Eye (tissue), 1 donor: ENCODE data around the gene ZNF543.
A peak's percentile ranks its signal among the peaks of the same experiment; 100 is the strongest.
"Not testable (repeated sequence)": the region's sequence is repeated elsewhere in the genome, so short reads cannot be mapped to it uniquely, and the experiment has no call there.

Experiments
- DNase-seq: peaks from one replicate; pipeline ENCODE4 v3.0.0-alpha.2; 2015

Gene ZNF543

DNA sequence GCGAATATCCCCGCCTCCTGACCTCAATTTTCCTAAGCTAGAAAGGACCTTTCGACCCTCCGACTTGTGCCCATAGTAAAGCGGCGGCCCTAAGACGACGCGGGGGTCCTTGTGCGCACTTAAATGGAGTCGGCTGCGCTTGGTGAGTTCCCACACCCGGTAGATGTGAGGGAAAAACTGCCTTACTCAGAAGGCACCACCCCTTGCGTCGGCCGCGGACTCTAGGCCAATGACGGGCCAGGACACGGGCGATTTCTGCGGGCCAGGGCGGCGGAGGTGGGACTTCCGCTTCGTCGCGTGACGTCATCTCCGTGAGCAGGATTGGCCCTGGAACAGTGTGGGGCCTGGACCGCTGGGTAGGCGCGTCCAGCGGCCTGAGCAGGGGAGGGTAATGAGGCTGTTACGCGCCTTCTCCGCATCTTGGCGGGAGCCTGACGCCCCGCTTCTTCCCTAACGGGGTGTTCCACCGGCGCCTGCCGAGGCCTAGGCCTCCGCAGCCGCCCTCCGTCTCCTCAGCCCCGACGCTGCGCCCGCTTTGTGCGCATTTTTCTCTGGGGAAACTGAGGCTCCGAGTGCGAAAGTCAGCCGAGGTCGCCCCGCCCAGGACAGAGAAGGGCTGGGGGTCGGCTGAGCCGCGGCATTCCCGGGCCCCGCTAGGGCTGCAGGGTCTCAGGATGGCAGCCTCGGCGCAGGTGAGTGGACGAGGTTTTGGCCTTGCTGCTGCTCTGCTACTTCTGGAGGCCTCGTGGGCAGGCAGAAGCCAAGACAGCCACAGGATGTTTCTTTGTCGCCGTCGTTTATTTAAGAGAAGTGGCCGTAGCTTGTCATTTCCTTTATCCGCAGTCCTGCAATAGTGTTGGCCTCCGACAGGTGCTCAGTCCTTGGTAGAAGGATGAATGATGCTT lies at the start of gene ZNF543:
Gene ZNF543, plus strand, starts transcription at position 293 of the 905 bp plus-strand sequence. Its CDS starts 382 bp downstream, at position 675.
- DNase-seq = peak; percentile 99

DNA sequence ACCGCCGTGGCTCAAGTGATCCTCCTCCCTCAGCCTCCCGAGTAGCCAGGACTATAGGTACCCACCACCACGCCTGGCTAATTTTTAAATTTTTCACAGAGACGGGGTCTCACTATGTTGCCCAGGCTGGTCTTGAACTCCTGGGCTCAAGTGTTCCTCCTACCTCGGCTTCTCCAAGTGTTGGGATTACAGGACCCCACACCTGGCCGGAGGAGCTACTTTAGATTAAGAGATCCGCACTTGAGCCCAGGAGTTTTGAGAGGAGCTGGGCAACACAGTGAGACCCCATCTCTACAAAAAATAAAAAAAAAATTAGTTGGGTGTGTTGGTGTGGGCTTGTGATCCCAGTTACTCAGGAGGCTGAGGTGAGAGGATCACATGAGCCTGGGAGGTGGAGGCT lies 49.0 kb upstream of the ZNF543 start:
- DNase-seq = no peak

DNA sequence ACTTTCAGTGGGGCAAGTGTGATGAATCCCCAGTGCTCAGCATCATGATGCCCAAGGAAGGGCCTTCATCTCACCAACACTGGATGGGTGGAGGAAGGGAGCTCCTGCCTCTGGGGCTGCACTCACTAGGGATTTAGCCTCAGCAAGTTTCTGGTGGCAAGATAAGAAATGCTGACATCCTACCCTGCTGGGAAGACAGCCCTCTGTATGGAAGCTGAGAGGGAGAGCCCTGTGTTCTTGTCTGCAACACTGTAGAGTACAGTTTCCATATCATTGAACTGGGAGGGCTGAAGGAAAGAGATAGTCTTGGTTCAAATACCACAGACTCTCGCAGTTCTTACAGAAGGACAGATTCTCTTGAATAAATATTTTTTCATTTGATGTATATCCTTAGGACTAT lies 47.3 kb upstream of the ZNF543 start:
- no peak for DNase-seq

DNA sequence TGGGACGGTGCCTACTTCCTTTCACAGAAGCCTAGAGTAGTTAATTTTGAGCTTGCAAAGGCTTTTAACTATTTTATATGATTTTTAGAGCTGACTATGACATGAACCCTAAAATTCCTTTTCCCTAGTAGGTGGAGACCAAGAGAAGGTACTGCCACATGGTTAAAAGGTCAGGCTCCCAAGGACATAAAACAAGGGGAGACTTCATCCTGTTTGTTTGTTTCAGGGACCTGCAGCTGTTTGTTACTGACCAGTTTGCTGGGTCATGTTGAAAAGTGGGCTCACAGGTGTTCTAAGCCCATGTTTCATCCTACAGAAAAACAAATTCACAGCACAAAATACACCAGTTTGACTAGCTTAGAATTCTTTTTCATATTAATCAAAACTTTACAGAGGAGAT lies 43.8 kb upstream of the ZNF543 start:
- DNase-seq = no peak

DNA sequence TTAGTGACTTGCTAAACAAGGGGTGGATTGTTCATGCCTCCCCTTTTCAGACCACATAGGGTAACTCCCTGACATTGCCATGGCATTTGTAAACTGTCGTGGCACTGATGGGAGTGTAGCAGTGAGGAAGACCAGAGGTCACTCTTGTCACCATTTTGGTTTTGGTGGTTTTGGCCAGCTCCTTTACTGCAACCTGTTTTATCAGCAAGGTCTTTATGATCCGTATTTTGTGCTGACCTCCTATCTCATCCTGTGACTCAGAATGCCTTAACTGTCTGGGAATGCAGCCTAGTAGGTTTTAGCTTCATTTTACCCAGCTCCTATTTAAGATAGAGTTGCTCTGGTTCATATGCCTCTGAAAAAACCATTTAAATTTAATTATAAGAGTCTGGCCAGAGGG lies 41.8 kb upstream of the ZNF543 start:
- DNase-seq = not testable (repeated sequence)

DNA sequence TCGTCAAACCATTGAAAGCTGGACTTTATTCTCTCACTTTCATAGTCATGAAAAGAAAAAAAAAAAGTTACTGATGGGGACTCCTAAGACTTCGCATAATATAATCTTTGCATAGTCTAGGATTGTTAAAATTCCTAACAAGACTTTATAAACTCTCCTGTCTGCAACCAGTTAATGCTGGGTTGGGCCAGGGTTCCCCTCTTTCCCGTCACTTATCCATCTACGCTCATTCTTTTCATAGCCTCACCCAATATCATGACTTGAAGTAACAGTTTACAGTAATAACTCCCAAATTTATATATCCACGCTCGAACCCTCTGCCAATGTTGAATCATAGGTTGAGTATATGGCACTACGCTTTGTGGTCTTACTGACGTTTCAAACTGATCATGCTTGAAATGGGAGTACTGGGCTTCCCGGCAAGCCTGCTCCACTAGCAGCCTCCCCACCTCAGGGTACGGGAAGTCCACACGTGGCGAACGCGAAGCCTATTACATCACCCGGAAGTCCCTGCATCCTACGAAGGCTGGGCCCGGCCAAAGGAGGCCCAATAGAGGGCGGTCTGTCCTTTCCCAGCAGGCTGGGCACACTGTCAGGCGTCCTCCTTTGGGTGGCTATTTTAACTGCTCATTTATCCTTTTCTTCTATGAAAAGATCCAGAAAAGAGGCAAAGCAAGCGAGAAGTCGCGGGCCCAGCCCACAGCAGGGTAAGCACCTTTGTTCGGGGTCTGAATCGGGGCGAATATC lies 40.7 kb upstream of the ZNF543 start:
- DNase-seq = peak; percentile 98

DNA sequence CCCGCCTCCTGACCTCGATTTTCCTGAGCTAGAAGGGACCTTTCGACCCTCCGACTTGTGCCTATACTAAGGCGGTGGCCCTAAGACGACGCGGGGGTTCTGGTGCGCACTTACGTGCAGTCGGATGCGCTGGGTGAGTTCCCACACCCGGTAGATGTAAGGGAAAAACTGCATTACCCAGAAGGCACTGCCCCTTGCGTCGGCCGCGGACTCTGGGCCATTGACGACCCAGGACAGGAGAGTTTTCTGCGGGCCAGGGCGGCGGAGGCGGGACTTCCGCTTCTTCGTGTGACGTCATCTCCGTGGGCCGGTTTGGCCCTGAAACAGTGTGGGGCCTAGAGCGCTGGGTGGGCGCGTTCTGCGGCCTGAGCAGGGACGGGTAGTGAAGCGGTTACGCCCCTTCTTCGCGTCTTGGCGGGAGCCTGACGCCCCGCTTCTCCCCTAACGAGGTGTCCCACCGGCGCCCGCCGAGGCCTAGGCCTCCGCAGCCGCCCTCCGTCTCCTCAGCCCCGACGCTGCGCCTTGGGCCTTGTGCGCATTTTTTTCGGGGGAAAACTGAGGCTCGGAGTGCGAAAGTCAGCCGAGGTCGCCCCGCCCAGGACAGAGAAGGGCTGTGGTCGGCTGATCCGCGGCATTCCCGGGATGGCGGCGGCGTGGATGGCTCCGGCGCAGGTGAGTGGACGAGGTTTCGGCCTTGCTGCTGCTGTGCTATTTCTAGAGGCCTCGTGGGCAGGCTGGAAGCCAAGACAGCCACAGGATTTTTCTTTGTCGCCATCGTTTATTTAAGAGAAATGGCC lies 39.9 kb upstream of the ZNF543 start, which contains the start of gene ZNF460:
Gene ZNF460, plus strand, starts transcription at position 321 of the 797 bp plus-strand sequence. Its CDS starts 322 bp downstream, at position 643.
- peak; percentile 99 for DNase-seq

DNA sequence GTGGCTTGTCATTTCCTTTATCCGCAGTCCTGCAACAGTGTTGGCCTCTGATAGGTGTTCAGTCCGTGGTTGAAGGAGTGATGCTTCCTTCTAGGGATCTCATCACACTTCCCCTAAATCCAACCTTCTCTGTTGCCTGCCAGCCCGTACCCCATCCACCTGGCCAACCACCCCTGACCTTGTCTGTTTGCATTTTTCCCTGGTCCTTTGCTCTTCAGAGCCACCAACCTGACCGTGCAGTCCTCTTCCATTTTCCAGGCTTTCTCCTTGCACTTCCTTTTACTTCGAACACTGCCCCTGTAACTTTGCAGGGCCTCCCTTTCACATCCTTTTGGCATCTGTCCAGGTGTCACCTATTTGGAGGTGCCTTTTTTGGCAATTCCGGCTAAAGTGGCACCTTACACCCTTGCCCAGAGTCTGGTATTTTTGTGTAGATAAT lies 39.3 kb upstream of the ZNF543 start:
- DNase-seq = no peak

DNA sequence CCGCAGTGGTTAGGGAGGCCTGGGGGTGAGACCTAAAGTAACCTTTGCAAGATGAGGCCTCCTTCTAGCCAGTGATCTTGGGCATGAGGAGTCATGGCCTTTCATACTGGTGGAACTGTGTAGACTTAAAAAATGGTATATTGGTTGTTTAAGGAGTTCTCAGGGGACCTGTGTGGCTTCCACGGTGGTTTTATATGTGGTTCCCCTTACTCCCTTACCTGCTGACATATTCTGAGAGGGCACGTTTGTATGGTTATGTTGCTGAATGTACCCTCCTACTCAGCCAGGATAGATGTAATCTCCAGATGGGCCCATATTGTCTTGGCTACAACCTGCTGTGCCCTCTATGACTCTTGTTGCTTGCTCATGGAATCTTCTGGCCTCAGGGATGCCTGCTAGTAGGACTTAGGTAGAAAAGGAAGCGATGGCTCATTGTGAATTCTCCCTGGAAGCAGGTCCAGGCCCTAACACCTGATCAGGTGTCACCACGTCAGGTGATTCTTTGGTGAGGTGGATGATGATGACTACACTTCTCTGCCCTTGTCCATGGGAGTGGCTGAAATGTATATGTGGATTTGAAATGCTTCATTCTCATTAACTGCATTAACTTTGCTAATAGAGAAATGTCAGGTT lies 38.1 kb upstream of the ZNF543 start:
- no peak for DNase-seq

DNA sequence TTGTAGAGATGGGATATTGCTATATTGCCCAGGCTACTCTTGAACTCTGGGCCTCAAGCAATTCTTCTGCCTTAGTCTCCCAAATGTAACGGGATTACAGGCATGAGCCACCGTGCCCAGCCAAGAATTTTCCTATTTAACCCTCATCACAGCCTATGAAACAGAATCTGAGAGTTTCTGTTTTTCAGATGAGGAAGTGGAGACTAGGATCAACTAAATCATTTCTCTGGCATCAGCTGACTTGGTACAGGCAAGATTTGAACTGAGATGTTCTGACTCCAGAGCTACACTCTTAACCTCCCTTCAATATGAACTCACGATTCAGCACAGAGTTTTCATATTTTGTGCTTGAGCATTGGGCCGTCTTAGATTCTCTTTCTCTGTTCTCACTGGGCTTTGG lies 31.9 kb upstream of the ZNF543 start:
- no peak for DNase-seq

DNA sequence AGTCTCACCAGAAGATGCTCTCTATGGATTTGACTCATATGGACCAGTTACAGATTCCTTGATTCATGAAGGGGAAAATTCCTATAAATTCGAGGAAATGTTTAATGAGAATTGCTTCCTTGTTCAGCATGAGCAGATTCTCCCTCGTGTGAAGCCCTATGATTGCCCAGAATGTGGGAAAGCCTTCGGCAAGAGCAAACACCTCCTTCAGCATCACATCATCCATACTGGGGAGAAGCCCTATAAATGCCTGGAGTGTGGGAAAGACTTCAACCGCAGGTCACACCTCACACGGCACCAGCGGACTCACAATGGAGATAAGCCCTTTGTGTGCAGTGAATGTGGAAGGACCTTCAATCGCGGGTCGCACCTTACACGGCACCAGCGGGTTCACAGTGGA lies 29.3 kb upstream of the ZNF543 start:
- DNase-seq = no peak

DNA sequence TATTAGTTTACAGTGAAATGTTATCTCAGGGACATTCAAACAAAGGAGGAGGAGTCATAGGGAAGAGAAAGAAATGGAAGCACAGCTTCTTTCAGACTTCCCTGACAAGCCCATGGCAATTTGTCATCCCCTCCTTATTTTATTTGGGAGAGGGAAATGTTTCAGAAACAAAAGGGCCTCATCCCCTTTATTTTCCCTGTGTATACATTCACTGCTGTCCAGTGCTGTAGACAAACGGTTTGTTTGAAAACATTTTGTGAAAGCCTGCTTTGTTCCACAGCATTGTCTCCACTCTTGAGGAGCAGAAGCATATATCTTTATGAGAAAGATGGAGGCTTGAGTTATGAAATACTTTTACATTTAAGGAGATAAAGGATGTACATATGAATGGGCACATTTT lies 27.7 kb upstream of the ZNF543 start:
- DNase-seq = no peak

DNA sequence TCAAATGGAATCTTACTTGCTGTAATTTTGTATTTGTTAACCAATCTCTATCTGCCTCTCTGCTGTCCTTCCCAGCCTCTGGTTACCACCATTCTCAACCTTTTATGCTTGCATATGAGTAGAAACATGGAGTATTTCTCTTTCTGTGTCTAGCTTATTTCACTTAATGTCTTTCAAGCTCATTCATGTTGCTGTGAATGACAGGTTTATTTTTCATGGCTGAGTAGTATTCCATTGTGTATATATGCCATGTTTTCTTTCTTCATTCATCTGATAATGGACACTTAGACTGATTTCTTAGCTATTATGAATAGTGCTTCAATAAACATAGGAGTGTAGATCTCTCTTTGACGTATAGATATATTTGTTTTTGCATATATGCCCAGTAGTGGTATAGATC lies 26.6 kb upstream of the ZNF543 start:
- DNase-seq = no peak

DNA sequence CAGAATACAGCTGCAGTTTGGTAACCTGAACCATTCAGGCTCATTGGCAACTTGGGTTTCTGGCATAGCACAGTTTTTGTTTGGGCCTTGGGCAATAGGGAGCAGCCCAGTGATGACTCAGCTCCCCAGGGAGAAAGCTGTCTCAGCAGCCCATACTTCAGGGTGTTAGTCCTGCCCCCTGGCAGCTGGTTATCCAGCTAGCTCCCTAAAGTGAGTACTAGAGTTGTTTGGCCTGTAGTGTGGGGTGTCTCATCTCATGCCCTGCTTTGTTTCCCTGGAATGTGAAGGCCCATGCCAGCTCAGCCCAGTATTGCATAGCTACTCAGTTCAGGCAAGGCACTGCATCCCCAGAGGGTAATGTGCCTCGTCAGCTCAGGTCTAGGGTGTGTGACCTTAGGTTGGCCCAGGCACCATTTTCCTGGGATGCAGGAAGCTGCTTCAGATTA lies 18.2 kb upstream of the ZNF543 start:
- no peak for DNase-seq

DNA sequence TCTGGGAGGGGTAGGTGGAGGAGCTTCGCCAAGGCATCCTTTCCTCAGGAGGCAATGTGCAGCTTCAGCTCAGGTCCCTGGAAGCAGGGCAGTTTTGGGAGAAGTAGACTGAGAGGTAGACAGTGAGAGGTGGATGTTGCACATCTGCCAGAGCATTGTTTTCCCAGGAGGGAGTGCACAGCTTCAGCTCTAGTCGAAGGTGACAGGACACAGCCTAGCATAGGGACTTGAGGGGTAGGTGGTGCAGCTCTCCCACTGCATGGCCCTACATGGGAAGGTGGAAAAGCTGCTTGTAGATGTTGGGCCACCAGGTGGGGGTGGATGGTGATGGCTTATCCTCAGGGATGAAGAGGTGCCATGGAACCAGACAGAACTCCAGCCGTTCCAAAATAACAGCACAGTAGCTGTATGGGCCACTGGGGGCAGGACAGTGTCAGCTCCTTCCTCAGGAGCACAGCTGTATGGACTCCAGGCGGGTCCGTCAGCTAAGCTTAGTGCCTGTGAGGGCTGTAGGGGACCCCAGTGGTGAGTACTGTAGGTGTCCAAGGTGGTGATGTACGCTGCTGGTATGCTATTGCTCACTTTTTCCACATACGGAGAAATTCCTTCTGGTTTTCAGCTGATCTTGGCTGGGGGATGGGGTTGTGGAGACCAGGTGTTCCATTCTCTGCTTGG lies 17.4 kb upstream of the ZNF543 start:
- no peak for DNase-seq

DNA sequence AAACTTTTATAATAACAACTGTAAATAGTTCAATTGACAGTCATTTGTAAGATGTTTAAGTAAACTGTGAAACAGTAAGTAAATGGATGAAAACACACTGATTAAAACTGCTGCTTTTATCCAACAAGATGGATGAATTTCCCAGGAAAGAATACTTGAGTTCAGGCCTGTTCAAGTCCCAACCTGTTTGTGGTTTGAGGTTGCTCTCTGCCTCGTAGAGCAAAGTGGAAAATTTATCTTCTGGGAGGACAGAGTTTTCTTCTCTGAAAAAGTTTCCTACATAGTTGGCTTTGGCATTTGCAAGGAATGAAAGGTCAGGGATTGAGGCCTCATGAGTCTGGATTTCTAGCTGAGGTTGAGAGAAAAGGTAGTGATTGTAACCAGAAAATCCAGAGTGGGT lies 15.2 kb upstream of the ZNF543 start:
- DNase-seq = no peak

DNA sequence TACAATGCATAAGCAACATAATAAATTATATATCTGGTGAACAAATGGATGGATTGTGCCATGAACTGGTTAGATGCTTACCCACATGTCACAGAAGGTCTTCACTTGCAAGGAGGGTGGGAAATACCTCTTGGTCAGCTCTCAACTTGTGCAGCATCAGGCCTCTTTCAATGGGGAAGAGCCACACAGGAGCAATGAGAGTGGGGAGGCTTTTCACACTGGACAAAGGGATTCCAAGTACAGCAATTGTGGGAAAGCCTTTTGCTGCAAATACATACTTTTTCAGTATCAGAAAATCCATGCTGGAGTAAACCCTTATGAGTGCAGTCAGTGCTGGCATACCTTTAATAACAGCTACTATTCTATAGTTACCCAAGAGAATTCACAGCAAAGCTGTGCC lies 11.8 kb upstream of the ZNF543 start:
- no peak for DNase-seq

DNA sequence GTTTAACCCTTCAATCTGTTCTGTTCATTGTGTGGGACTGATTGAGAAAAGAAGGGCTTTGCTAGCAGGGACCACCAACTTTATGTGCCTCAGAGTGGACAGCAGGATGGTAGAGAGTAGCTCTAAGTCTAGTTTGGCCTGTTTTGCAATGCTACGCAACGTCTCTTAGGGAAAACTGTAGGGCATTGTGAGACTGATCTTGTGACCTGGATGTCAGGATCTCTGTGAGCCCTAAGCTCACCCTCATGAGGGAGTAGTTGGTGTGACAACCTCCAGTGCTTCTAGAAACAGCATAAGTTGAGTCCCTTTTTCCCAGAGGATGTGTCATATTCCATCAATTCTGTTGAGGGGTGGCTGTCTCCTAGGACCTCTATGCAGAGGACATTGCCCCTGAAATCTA lies 9.5 kb upstream of the ZNF543 start:
- DNase-seq = no peak

DNA sequence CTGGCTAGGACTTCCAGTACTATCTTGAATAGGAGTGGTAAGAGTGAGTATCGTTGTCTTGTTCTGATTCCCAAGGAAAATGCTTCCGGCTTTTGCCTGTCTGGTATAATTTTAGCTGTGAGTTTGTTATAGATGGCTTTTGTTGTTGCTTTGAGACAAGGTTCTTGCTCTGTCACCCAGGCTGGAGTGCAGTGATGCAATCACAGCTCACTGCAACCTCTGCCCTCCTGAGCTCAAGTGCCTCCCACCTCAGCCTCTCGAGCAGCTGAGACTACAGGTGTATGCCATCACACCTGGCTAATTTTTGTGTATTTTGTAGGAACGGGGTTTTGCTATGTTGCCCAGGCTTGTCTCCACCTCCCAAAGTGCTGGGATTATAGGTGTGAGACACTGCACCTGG lies 6.1 kb upstream of the ZNF543 start:
- no peak for DNase-seq

DNA sequence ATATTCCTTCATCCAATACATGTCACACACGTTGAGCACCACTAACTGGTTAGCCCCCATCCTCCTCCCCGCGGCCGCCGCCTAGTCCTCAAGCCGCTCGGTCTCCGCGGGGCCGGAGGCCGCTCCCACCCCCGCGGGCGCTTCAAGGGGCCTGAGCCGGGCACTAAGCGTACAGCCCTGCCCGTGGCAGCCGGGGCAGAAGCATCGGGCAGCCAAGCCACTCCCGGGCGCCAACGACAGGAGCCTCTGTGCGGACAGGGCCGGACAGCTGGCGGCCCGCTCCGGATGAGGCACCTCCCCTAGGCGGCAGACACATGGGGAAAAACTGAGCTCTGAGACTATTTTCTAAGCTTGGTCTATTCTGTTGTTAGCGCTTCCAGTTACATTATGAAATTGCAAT lies 2.8 kb upstream of the ZNF543 start:
- no peak for DNase-seq

DNA sequence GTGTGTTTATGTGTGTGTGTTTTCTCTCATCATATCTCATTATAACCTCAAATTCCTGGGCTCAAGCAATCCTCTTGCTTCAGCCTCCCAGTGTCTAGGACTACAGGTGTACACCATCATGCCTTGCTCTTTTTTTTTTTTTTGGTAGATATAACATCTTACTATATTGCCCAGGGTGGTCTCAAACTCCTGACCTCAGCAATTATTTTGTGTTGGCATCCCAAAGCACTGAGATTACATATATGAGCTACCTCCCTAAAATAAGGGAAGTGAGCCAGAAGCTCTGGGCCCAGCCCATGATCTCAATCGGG lies 448 bp upstream of the ZNF543 start:
- DNase-seq = no peak

DNA sequence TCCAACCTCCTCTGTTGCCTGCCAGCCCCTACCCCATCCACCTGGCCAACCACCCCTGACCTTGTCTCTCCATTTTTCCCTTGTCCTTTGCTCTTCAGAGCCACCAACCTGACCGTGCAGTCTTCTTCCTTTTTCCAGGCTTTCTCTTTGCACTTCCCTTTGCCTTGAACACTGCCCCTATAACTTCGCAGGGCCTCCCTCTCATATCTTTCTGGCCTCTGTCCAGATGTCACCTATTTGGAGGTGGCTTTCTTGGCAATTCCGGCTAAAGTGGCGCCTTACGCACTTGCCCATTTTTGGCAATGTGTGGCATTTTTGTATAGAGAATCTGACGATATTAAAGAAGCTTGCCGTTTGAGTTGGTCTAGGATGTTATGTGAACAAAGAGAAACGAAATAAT lies 844 bp downstream of the ZNF543 start:
- DNase-seq = no peak
